Heart left ventricle (tissue), 13 donors: ENCODE results near the gene MEF2B.

ENCODE experiments used
- POLR2A ChIP-seq, 2 donors: fragments of 450-650 bp; IDR thresholded peaks; one replicate each; pipeline ENCODE4 v1.6.1; 2017; ENCODE audit warnings: antibody characterized with exemption in 2 of 2, mild to moderate bottlenecking in 2 of 2, moderate library complexity in 2 of 2
- TF ChIP-seq, protein P1 (sequence below), 12 donors: fragments of 200-600 bp; sonication (generic) in 4 of 12; IDR thresholded peaks; one replicate each; pipeline versions ENCODE4 v1.5.0 to v1.8.0; 2018 to 2022; ENCODE audit warnings: antibody characterized with exemption in 12 of 12, mild to moderate bottlenecking in 5 of 12
- donor health status: ischemic (EF 13 %, LVEDD 7.1; RV severe dilation, severe dysfunction).
- donor health status: DM: no; HTN: yes; CAD: no.
- donor health status: DM: no; HTN: no; CAD: no.
- donor health status: ischemic (EF 25% LVEDD 6.9; RV normal size, moderate dysfunction).
- donor health status: ischemic (EF 25% LVEDD 5.7; RV mildly dilated, moderate dysfunction).
- donor health status: ischemic (EF 35%, LVEDD 5.7; RV mildly dilated, moderate dysfunction).
- donor health status: nonischemic (EF 11% LVEDD 7.7; RV severe dilation, severe dysfunction).
- donor health status: DM: yes; HTN: yes; CAD: no.
- donor health status: PGD.
- donor health status: ischemic (EF 29% LVEDD 5.4; RV normal size, mild dysfunction).
- donor health status: nonischemic (EF 23%, LVEDD 6.1; RV moderate dilation, normal function).

DNA sequence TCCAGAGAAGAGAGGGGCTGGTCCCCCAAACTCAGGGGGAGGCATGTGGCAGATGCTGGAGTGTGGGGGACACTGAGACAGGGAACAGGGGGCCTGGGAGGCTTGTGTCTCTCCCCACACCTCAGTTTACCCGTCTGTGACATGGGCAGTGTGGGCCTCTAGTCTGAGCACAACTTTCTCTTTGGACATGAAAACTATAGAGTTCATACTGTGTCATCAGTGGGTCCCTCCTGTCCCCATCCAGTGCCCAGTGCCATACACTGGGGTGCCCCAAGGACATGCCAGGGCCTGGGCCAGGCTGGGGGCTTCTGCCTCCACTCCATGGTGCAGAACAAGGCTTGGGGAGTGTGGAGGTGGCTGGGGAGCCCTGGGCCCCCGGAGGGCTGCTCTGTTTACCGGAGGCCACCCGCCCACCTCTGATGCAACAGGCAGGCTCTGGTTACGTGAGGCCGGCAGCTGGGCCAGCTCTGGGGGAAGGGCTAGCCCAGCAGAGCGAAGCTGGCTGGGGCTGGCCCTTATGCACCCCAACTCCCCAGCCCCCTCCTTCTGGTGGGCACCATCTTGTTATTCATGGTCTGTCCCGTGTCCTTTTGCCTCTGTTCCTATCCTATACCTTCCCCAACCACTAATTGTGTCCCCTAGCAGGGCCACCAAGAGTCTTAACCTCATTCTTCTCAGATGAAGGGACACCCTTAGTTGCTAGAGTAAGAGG is 1.9 kb upstream of the MEF2B start:
- TF ChIP-seq, protein P1, sequence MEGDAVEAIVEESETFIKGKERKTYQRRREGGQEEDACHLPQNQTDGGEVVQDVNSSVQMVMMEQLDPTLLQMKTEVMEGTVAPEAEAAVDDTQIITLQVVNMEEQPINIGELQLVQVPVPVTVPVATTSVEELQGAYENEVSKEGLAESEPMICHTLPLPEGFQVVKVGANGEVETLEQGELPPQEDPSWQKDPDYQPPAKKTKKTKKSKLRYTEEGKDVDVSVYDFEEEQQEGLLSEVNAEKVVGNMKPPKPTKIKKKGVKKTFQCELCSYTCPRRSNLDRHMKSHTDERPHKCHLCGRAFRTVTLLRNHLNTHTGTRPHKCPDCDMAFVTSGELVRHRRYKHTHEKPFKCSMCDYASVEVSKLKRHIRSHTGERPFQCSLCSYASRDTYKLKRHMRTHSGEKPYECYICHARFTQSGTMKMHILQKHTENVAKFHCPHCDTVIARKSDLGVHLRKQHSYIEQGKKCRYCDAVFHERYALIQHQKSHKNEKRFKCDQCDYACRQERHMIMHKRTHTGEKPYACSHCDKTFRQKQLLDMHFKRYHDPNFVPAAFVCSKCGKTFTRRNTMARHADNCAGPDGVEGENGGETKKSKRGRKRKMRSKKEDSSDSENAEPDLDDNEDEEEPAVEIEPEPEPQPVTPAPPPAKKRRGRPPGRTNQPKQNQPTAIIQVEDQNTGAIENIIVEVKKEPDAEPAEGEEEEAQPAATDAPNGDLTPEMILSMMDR (IDR thresholded peaks at IDR 0.05): no peak
- TF ChIP-seq POLR2A (IDR thresholded peaks at IDR 0.05): no peak
